Activated T-cell treated with anti-CD3 and anti-CD28 coated beads, Interleukin-2, amount 50 U/mL, for 4 hours (primary cell): Measurements from ENCODE around the gene NIPSNAP3A. TPM values are rescaled to one million over a fixed set of nuclear protein-coding genes. Genes with fewer than 3 reads are reported as not detected.
"Not testable (repeated sequence)": the region's sequence is repeated elsewhere in the genome, so short reads cannot be mapped to it uniquely, and the experiment has no call there.

Source experiments
- ATAC-seq, 2 donors: fragments of 200-7000 bp; cut with Tn5 transposase; one replicate each; pipeline ENCODE4 v1.10.0; 2021
- DNase-seq: peaks from one replicate; pipeline ENCODE4 v3.0.0-alpha.2; 2020
- H3K27me3 Mint-ChIP-seq: one replicate; pipeline ENCODE4 v1.8.0; 2021; ENCODE audit warnings: low read depth, mixed read lengths
- H3K36me3 Mint-ChIP-seq: one replicate; pipeline ENCODE4 v1.8.0; 2022; ENCODE audit warnings: mixed read lengths; ENCODE audit not compliant: insufficient read depth
- H3K4me1 Mint-ChIP-seq: one replicate; pipeline ENCODE4 v1.8.0; 2021; ENCODE audit warnings: low read depth, mixed read lengths
- H3K4me3 Mint-ChIP-seq: one replicate; pipeline ENCODE4 v1.8.0; 2021; ENCODE audit warnings: mild to moderate bottlenecking, moderate library complexity, mixed read lengths
- H3K9me3 Mint-ChIP-seq: one replicate; pipeline ENCODE4 v1.8.0; 2021; ENCODE audit warnings: mixed read lengths
- total RNA-seq, 3 donors: library from RNA; stranded (reverse); gene quantifications; one replicate each; pipeline ENCODE4 v1.2.1, GENCODE V29; 2021

Gene NIPSNAP3A
- total RNA-seq, 3 donors from 2014 or later: 3.4 to 4.1 (median 3.7) TPM

DNA sequence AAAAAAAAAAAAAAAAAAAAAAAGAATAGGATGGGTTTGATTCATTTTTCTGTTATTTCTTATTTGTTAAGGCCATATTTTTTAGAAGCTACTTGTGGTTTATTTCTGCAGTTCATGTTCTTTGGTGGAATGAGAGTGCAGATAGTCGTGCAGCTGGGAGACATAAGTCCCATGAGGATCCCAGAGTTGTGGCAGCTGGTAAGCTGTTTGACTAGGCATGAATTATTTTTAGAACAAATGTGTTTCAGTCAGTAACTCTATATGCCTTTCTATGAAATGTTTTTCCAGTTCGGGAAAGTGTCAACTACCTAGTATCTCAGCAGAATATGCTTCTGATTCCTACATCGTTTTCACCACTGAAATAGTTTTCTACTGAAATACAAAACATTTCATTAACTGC lies 11.5 kb downstream of the NIPSNAP3A start:
- H3K4me1 Mint-ChIP-seq: no peaks in the 10 kb centered on the region
- no peaks in the 10 kb centered on the region for H3K9me3 Mint-ChIP-seq
- ATAC-seq (no peak), DNase-seq (no peak)
- no peak overlapping the region for H3K4me3 Mint-ChIP-seq
- no peaks in the 10 kb centered on the region for H3K27me3 Mint-ChIP-seq
- peaks cover 6% of the 10 kb centered on the region for H3K36me3 Mint-ChIP-seq

DNA sequence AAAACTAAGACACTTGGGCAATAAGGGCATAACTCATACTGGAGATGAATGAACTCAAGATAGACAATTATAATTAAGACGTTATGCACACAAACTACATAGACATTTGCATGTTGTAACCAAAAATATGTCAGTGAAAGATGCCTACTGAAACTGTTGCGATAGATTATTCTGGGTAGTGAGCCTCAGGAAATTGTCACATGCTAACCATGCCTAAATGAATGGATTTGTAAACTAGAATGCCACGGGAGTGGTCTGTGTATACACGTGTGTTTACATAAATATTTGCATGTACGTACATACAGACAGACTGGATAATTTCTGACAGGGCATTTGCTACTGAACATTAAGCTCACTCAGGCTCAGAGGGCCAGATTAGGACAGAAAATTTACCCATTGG lies 17.7 kb downstream of the NIPSNAP3A start:
- H3K36me3 Mint-ChIP-seq: no peaks in the 10 kb centered on the region
- DNase-seq (no peak), ATAC-seq (no peak)
- peak overlapping the region; percentile 89 for H3K4me3 Mint-ChIP-seq
- peaks cover 1% of the 10 kb centered on the region for H3K27me3 Mint-ChIP-seq
- H3K4me1 Mint-ChIP-seq: no peaks in the 10 kb centered on the region
- H3K9me3 Mint-ChIP-seq: no peaks in the 10 kb centered on the region

DNA sequence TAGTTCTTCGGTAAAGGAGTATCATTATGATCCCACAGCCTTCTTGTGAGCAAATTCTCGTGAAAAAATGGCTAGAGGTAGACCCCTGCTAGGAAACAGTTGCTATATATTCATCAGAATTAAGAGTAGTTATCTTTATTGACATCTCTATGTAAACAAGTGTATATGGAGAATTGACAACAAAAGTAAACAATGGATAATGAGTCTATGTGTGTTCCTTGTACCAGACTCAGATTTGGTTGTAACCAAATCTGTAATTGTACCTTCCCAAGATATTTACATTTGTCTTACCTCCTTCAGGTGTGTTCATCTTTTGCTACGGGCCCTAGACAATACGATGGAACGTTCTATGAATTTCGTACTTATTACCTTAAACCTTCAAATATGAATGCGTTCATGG lies 18.5 kb downstream of the NIPSNAP3A start:
- no peaks in the 10 kb centered on the region for H3K36me3 Mint-ChIP-seq
- H3K9me3 Mint-ChIP-seq: no peaks in the 10 kb centered on the region
- H3K4me1 Mint-ChIP-seq: no peaks in the 10 kb centered on the region
- peaks cover 1% of the 10 kb centered on the region for H3K27me3 Mint-ChIP-seq
- H3K4me3 Mint-ChIP-seq: no peak overlapping the region
- DNase-seq: no peak
- no peak for ATAC-seq

DNA sequence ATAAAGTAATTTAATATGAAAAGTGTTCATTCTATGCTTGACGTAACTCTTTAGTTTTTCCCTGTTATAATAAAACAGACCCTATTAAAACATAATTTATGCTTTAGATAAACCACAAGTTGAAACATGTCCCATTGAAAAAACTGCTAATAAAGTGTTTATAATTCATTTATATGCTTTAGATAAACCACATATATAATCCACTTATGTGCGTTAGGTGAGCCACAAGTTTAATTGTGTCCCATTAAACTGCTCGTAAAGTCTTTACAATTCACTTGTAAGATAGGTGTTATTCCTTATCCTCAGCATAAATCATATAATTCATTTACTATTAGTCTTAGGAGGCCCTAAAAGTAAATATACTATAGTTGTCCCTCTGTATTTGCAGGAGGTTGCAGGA lies 20.0 kb downstream of the NIPSNAP3A start:
- peaks cover 1% of the 10 kb centered on the region for H3K27me3 Mint-ChIP-seq
- no peaks in the 10 kb centered on the region for H3K9me3 Mint-ChIP-seq
- H3K4me1 Mint-ChIP-seq: no peaks in the 10 kb centered on the region
- ATAC-seq (no peak), DNase-seq (no peak)
- H3K36me3 Mint-ChIP-seq: no peaks in the 10 kb centered on the region
- H3K4me3 Mint-ChIP-seq: no peak overlapping the region

DNA sequence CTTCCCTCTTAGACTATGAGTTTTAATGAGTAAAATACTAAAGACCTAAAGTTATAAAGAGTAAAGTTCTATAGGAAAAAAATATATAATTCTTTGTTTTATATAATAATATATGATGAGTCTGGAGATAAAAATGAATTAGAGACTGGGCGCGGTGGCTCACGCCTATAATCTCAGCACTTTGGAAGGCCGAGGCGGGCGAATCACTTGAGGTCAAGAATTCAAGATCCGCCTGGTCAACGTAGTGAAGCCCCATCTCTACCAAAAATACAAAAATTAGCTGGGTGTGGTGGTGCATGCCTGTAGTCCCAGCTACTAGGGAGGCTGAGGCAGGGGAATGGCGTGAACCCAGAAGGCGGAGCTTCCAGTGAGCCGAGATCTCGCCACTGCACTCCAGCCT lies 21.5 kb downstream of the NIPSNAP3A start:
- not testable (repeated sequence) for H3K27me3 Mint-ChIP-seq, H3K36me3 Mint-ChIP-seq, H3K4me1 Mint-ChIP-seq, DNase-seq, H3K4me3 Mint-ChIP-seq, ATAC-seq, H3K9me3 Mint-ChIP-seq

DNA sequence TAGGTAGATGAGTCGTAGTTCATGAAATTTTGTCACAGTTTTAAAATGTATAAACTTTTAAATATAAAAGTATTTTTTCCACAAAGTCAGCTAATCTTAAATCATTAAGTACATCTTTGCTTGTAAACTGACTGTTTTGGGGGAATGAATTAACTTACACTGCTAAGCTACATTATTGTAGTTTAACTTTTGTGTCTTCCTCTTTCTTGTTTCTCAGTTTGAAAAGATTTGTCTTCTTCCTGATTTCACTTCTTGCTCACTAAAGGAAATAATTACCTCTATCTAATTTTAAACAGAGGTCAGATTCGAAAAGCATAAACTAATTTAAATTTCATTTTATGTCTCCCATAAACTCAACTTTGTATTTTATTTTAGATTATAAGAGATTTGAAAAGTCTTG lies 22.2 kb downstream of the NIPSNAP3A start:
- ATAC-seq: no peak

DNA sequence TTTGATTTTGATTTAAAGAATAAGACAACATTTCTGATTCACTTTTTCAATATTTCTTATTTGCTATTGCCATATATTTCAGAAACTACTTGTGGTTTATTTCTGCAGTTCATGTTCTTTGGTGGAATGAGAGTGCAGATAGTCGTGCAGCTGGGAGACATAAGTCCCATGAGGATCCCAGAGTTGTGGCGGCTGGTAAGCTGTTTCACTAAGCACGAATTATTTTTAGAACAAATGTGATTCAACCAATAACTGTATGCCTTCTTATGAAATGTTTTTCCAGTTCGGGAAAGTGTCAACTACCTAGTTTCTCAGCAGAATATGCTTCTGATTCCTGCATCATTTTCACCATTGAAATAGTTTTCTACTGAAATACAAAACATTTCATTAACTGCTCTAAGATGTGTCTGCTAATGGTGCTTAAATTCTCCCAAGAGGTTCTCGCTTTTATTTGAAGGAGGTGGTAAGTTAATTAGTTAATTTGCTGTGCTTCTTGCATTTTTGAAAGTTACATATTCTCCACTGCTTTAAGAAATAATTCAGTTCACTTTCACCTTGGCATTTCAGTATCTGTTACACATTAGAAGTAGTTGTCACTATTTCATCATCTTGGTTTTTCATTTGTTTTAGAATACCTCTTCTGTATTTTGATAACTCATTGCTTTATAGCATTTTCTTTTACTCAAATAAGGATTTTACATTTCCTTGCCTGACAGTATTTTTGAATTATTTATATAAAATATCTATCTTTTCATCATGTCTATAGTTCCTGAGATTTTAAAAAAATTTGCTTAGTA lies 25.4 kb downstream of the NIPSNAP3A start:
- no peak for ATAC-seq
- no peaks in the 10 kb centered on the region for H3K4me1 Mint-ChIP-seq
- no peaks in the 10 kb centered on the region for H3K9me3 Mint-ChIP-seq
- no peaks in the 10 kb centered on the region for H3K36me3 Mint-ChIP-seq
- no peak overlapping the region for H3K4me3 Mint-ChIP-seq
- H3K27me3 Mint-ChIP-seq: no peaks in the 10 kb centered on the region
- DNase-seq: no peak

More for the DNA sequence above, 22.2 kb downstream of the NIPSNAP3A start:
- no peaks in the 10 kb centered on the region for H3K4me1 Mint-ChIP-seq
- no peak for DNase-seq
- peaks cover 1% of the 10 kb centered on the region for H3K27me3 Mint-ChIP-seq
- H3K36me3 Mint-ChIP-seq: no peaks in the 10 kb centered on the region
- H3K4me3 Mint-ChIP-seq: no peak overlapping the region
- H3K9me3 Mint-ChIP-seq: no peaks in the 10 kb centered on the region

DNA sequence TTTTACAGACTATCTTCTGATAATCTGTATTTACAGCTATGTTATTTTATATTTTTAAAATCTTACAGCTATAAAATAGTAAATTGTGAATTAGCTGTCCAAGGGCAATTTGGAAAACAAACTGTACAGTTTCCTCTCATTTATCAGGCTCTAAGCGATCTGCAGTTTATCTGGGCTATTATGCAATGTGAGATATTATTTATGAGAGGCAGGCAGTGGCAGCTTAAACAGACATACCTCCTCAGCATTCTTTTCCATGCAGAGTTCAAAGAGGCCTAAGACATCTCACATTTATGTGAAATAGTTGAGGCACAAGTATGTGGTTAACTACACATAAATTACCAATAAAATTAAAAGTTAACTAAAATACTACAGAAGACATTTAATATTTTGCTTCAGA lies 26.6 kb downstream of the NIPSNAP3A start:
- DNase-seq (no peak), ATAC-seq (no peak)
- Mint-ChIP-seq H3K27me3 (no peaks in the 10 kb centered on the region), H3K9me3 (no peaks in the 10 kb centered on the region), H3K36me3 (no peaks in the 10 kb centered on the region), H3K4me3 (no peak overlapping the region), H3K4me1 (no peaks in the 10 kb centered on the region)

DNA sequence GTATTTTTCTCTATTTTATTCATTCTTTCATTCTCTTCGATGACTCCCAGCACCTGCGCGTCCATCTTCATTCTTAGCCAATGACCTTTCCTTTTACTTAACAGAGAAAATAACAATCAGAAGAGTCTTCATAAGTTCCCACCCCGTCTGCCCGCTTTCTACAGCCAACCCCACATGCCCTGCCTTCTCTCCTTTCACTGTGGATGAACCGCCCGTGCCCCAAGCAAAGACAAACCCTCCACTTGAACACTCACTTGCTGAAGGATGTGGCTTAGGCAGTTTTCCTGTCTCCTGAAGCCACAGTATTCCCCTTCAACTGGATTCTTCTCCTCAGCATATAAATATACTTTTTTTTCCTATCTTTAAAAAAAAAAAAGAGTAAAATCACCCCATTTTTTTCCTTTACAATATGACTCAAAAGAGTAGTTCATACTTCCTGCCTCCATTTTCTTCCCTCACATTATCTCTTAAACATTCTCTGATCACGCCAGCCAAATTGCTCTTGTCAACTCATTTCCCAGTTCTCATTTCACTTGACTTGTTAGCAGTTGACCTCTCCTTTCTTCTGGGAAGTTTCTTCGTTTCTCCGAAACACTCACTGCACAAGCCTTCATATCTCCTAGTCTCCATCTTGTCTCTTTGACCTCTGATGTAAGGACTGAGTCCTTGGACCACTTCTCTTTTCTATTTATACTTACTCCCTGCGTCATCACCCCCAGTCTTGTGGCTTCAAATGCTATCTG lies 27.5 kb downstream of the NIPSNAP3A start:
- H3K27me3 Mint-ChIP-seq: no peaks in the 10 kb centered on the region
- H3K4me1 Mint-ChIP-seq: no peaks in the 10 kb centered on the region
- H3K36me3 Mint-ChIP-seq: no peaks in the 10 kb centered on the region
- no peak overlapping the region for H3K4me3 Mint-ChIP-seq
- no peaks in the 10 kb centered on the region for H3K9me3 Mint-ChIP-seq
- no peak for ATAC-seq
- no peak for DNase-seq

DNA sequence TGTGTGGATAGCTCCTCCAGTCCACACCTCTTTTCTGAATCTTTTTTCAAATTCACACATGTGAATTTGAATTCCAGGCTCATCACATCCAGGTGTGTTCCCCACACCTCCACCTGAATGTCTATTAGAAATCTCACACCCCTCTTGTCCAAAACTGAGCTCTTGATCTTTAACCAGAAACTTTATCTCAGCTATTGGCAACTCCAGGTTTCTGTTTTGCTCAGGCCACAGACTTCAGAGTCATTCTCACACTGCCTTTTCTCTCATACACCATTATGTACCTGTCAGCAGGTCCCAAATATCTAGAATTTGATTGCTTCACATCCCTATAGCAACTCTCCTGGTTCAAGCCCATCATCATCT lies 28.1 kb downstream of the NIPSNAP3A start:
- Mint-ChIP-seq H3K36me3 (no peaks in the 10 kb centered on the region), H3K4me1 (no peaks in the 10 kb centered on the region), H3K4me3 (no peak overlapping the region), H3K27me3 (no peaks in the 10 kb centered on the region), H3K9me3 (no peaks in the 10 kb centered on the region)
- no peak for DNase-seq
- no peak for ATAC-seq

DNA sequence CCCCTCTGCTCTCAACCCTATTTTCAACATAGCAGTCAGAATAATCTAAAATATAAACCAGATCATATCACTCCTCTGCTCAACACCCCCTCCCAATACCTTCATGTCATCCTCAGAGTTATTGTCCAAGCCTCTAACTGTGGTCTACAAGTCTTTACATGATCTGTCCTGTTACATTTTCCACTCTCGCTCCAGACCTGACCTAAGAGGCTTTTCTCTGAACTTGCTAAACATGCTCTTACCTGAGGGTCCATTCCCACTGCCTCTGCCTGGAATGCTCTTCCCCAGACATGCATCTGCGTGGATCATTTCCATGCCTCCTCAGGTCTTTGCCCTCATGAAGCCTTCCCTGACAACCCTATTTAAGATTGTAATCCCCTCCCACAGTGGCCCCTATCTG lies 28.5 kb downstream of the NIPSNAP3A start:
- DNase-seq: no peak
- no peaks in the 10 kb centered on the region for H3K9me3 Mint-ChIP-seq
- H3K36me3 Mint-ChIP-seq: no peaks in the 10 kb centered on the region
- H3K4me3 Mint-ChIP-seq: no peak overlapping the region
- H3K4me1 Mint-ChIP-seq: no peaks in the 10 kb centered on the region
- no peak for ATAC-seq
- no peaks in the 10 kb centered on the region for H3K27me3 Mint-ChIP-seq

DNA sequence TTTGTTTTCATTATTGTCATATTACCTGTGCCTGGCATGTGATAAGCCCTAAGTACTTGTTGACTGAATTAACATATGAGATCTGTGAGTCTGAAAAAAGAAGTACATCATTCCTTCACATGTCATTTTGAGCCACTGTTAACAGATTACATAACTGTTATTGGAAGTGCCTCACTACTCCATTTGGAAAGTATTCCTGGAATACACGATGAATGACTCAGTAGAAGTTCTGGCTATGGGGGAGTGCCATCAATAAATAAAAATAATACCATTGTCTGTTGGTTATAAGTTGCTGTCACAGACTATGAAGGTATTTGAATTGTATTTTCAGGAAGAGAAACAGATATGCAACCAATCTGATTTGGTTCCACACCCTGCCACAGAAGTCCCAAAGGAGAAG lies 29.3 kb downstream of the NIPSNAP3A start:
- Mint-ChIP-seq H3K36me3 (no peaks in the 10 kb centered on the region), H3K4me1 (no peaks in the 10 kb centered on the region), H3K27me3 (no peaks in the 10 kb centered on the region), H3K9me3 (no peaks in the 10 kb centered on the region), H3K4me3 (no peak overlapping the region)
- ATAC-seq (no peak), DNase-seq (no peak)

DNA sequence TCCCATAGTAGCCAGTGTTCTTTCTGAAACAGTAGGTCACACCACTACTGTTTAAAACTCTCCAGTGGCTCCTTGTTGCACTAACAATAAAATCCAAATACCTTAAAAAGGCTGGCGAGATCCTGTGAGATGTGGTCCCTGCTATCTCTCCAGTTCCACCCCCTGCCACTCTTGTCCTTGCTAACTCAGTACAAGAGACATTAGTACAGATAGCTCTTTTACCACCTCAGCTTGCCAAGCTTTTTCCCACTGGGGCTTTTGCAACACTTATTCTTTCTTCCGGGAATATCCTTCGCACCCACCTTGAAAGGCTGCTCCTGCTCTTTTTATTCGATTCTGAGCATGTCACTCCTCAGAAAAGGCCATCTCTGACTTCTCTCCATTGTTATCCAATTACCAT lies 31.3 kb downstream of the NIPSNAP3A start:
- no peaks in the 10 kb centered on the region for H3K4me1 Mint-ChIP-seq

DNA sequence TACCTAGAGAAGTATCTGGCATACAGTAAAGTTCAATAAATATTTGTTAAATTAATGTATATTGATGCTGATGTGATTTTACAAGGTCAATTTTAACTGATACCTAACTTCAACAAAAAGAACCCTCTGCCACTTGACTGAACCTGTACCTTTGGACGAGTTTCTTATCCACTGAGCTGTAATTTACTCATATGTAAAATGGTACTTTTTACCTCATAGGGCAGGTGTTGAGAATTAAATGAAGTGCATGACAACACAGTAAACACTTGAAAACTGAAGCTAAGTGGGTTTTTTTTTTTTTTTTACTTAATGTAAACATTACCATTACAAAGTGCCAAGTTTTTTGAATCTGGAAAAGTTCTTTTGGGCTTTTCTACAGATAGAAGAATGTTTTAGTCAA lies 31.9 kb downstream of the NIPSNAP3A start:
- Mint-ChIP-seq H3K4me3 (no peak overlapping the region), H3K9me3 (no peaks in the 10 kb centered on the region), H3K4me1 (no peaks in the 10 kb centered on the region), H3K36me3 (no peaks in the 10 kb centered on the region), H3K27me3 (no peaks in the 10 kb centered on the region)
- DNase-seq: no peak
- ATAC-seq: no peak

More for the DNA sequence above, 31.3 kb downstream of the NIPSNAP3A start:
- no peaks in the 10 kb centered on the region for H3K9me3 Mint-ChIP-seq
- ATAC-seq (no peak), DNase-seq (no peak)
- no peak overlapping the region for H3K4me3 Mint-ChIP-seq
- no peaks in the 10 kb centered on the region for H3K36me3 Mint-ChIP-seq
- no peaks in the 10 kb centered on the region for H3K27me3 Mint-ChIP-seq

DNA sequence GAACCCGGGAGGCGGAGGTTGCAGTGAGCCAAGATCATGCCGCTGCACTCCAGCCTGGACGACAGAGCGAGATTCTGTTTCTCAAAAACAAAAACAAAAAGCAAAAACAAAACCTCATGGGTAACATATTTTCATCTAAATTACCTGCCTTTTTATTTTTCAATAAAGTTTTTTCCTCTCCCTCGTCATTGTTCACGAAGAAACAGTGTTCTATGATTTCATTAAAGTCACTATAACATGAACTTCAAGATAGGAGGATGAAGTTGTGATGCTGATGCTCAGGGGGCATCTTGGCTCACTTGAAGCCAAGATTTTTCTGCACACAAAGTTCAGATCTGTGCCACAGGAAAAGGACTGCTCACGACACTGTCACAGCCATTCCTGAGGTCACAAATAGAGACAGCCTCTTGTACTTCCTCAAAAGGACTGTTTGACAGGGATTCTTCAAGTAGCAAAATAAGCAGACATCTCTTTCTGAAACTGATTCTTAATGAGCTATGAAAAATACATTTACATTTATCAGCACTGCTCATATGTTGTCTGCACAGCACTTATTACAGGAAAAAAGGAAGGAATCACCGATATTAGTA lies 32.6 kb downstream of the NIPSNAP3A start:
- DNase-seq (no peak), ATAC-seq (no peak)
- H3K4me1 Mint-ChIP-seq: no peaks in the 10 kb centered on the region
- no peaks in the 10 kb centered on the region for H3K9me3 Mint-ChIP-seq
- peaks cover 1% of the 10 kb centered on the region for H3K36me3 Mint-ChIP-seq
- H3K4me3 Mint-ChIP-seq: no peak overlapping the region
- H3K27me3 Mint-ChIP-seq: no peaks in the 10 kb centered on the region
